ENCODE results near the gene TMEM63B. TPM values are rescaled to one million over a fixed set of nuclear protein-coding genes. Genes with fewer than 3 reads are reported as not detected.
A peak's percentile ranks its signal among the peaks of the same experiment; 100 is the strongest.

Gene TMEM63B
- total RNA-seq, 4 donors from 2014 or later, result 17.0 to 23.4 (median 20.6) TPM

GRCh38 chr6:44131892-44132291, 4.5 kb downstream of the TMEM63B start:
- ATAC-seq (ENCODE audit: low FRiP score) (no peak), DNase-seq (ENCODE audit: low spot score) (no peak)
- TF ChIP-seq, protein P1, sequence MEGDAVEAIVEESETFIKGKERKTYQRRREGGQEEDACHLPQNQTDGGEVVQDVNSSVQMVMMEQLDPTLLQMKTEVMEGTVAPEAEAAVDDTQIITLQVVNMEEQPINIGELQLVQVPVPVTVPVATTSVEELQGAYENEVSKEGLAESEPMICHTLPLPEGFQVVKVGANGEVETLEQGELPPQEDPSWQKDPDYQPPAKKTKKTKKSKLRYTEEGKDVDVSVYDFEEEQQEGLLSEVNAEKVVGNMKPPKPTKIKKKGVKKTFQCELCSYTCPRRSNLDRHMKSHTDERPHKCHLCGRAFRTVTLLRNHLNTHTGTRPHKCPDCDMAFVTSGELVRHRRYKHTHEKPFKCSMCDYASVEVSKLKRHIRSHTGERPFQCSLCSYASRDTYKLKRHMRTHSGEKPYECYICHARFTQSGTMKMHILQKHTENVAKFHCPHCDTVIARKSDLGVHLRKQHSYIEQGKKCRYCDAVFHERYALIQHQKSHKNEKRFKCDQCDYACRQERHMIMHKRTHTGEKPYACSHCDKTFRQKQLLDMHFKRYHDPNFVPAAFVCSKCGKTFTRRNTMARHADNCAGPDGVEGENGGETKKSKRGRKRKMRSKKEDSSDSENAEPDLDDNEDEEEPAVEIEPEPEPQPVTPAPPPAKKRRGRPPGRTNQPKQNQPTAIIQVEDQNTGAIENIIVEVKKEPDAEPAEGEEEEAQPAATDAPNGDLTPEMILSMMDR (IDR thresholded peaks at IDR 0.05), result no peak

DNA sequence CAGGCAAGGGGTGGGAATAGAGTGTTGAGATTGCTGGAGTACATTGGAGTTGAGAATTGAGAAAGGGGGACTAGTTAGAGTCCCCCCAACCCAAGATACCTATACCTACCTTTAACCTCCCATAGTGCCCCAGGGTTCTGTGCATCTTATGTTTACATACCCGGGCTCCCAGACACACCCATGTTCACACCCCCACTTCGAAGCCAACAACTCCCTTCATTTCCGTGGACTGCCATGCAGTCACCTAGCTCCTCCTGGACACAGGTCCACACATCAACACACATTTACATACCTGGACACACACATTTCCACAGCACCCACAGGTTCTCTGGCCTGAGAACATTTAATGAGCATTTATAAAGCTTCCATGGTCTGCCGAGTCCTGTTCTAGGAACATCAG, 5.1 kb downstream of the TMEM63B start:
- ATAC-seq (ENCODE audit: low FRiP score) (no peak), DNase-seq (ENCODE audit: low spot score) (no peak)
- TF ChIP-seq, protein P1 (IDR thresholded peaks at IDR 0.05), result no peak

GRCh38 chr6:44133003-44133931, 5.9 kb downstream of the TMEM63B start:
- no peak for DNase-seq (ENCODE audit: low spot score)
- ATAC-seq (ENCODE audit: low FRiP score), result peak; percentile 56
- TF ChIP-seq, protein P1 (IDR thresholded peaks at IDR 0.05), result no peak

GRCh38 chr6:44133981-44134711, 6.8 kb downstream of the TMEM63B start:
- TF ChIP-seq, protein P1 (IDR thresholded peaks at IDR 0.05), result no peak
- ATAC-seq (ENCODE audit: low FRiP score) (no peak), DNase-seq (ENCODE audit: low spot score) (no peak)

DNA sequence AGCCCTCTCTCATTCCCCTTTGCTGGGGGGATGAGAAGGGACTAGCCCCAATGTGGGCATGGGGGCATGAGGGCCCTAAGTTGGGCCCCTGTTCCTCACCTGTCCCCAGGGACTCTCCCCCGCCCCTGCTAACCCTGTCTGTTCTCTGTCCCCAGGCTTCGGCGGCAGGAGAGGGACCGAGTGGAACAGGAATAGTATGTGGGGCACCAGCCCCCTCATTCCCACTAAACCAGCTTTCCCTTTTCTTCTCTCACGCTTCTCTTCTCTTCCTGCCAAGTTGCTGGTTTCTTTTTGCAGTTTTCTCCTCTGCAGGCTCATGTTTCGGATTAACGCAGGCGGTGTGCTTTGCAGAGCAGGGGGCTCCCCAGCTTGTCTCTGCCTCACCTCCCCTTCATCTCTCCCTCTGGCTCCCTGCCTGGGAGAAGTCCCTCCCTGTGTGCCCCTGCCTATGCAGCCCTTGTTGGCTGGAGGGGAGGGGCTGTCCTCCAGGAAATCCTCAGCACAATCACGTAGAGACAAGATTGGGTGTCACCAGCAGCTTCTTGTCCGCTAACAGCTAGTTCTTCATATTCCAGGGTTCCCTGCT, 7.9 kb downstream of the TMEM63B start:
- no peak for DNase-seq (ENCODE audit: low spot score)
- TF ChIP-seq, protein P1 (IDR thresholded peaks at IDR 0.05), result no peak
- no peak for ATAC-seq (ENCODE audit: low FRiP score)

- TF ChIP-seq, protein P1 (IDR thresholded peaks at IDR 0.05), result no peak
- no peak for DNase-seq (ENCODE audit: low spot score)
- no peak for ATAC-seq (ENCODE audit: low FRiP score)
These were observed 8.5 kb downstream of the TMEM63B start for GRCh38 chr6:44135875-44136274.
